Gastrocnemius medialis (tissue), 4 donors: Measurements from ENCODE around the gene PIP4K2C. TPM values are rescaled to one million over a fixed set of nuclear protein-coding genes. Genes with fewer than 3 reads are reported as not detected.

Experiments used
- ATAC-seq, 2 donors: fragments of 150-250 bp; one replicate each; pipeline ENCODE4 v1.9.1; 2016
- DNase-seq, 2 donors: peaks; one replicate each; pipeline ENCODE4 v3.0.0-alpha.2; 2019
- H3K27ac ChIP-seq, 4 donors: fragments of 200-600 bp; sonication (generic); 1 replicate in 1 of 4; 2 replicates in 3 of 4; pipeline ENCODE4 v1.5.1; 2016 to 2018; ENCODE audit warnings: mild to moderate bottlenecking in 2 of 4, moderate library complexity in 1 of 4
- H3K27me3 ChIP-seq, 3 donors: fragments of 200-600 bp; sonication (generic) in 2 of 3; 1 replicate in 1 of 3; 2 replicates in 2 of 3; pipeline versions ENCODE4 v1.5.1 to v1.6.0; 2016 to 2019; ENCODE audit warnings: mild to moderate bottlenecking in 1 of 3, moderate library complexity in 1 of 3
- H3K36me3 ChIP-seq, 2 donors: fragments of 200-600 bp; sonication (generic) in 1 of 2; one replicate each; pipeline ENCODE4 v1.5.1; 2017 to 2018
- H3K4me1 ChIP-seq, 2 donors: fragments of 200-600 bp; sonication (generic) in 1 of 2; one replicate each; pipeline ENCODE4 v1.5.1; 2016 to 2017; ENCODE audit warnings: mild to moderate bottlenecking in 2 of 2
- H3K4me3 ChIP-seq, 4 donors: fragments of 200-600 bp; sonication (generic) in 3 of 4; 1 replicate in 1 of 4; 2 replicates in 3 of 4; pipeline ENCODE4 v1.5.1; 2016 to 2019; ENCODE audit warnings: mild to moderate bottlenecking in 2 of 4
- H3K9me3 ChIP-seq, 3 donors: fragments of 200-600 bp; sonication (generic) in 2 of 3; 1 replicate in 1 of 3; 2 replicates in 2 of 3; pipeline ENCODE4 v1.5.1; 2016 to 2019
- CTCF ChIP-seq, 5 experiments: fragments of 450-650 bp in 3 of 5; fragments of 200-600 bp in 2 of 5; sonication (generic) in 2 of 5; IDR thresholded peaks in 4 of 5; conservative IDR thresholded peaks in 1 of 5; 1 replicate in 4 of 5; 2 replicates in 1 of 5; pipeline ENCODE4 v1.5.1; 2016 to 2019; ENCODE audit warnings: antibody characterized with exemption in 5 of 5, mild to moderate bottlenecking in 3 of 5, moderate library complexity in 3 of 5
- POLR2A ChIP-seq, 2 donors: fragments of 450-650 bp; IDR thresholded peaks; one replicate each; pipeline ENCODE4 v1.6.1; 2017; ENCODE audit warnings: antibody characterized with exemption in 2 of 2, mild to moderate bottlenecking in 2 of 2, moderate library complexity in 2 of 2
- in situ Hi-C, 4 donors: fragments of 200-750 bp; cut with MboI; loops; one replicate each; pipeline versions ENCODE4 v1.15.0 to v1.8.0; 2017; ENCODE audit warnings: low sequenced_read_pairs in 4 of 4
- intact Hi-C: fragments of 100-400 bp; cut with DNase I; formaldehyde crosslinking; loops from one replicate; pipeline ENCODE4 v1.15.1; 2023; ENCODE audit warnings: low total_unique reads
- total RNA-seq, 4 donors: library from RNA; depleted of rRNA; stranded (reverse); fragments of >200 nt; gene quantifications; one replicate each; pipeline versions ENCODE4 v1.1.0 to v1.2.3, GENCODE V29; 2016

PIP4K2C gene
- total RNA-seq, 4 donors from 2014 or later, result 11.2 to 22.0 (median 14.6) TPM

- in situ Hi-C loops, result no loop called here
- ATAC-seq (no peak), DNase-seq (no peak)
- H3K4me1 ChIP-seq, result peaks cover 0 to 18% of the 10 kb centered on the region in 2 donors
- intact Hi-C loops, result no loop called here
- H3K4me3 ChIP-seq, result peak overlapping the region; percentile 54 to 65 (median 60)
- peaks cover 21 to 61% (median 42%) of the 10 kb centered on the region in 3 donors for H3K27me3 ChIP-seq
- no peaks in the 10 kb centered on the region for H3K9me3 ChIP-seq
- H3K36me3 ChIP-seq, result no peaks in the 10 kb centered on the region
- peak overlapping the region; percentile 58 to 76 (median 72) for H3K27ac ChIP-seq
- no peak for TF ChIP-seq CTCF (IDR thresholded peaks at IDR 0.05 in 4 of 5, conservative IDR thresholded peaks at IDR 0.05 in 1 of 5)
- no peak for TF ChIP-seq POLR2A (IDR thresholded peaks at IDR 0.05)
Observed at GRCh38 chr12:57611827-57612710, 21.1 kb downstream of the PIP4K2C start.

GRCh38 chr12:57612711-57613426, 21.9 kb downstream of the PIP4K2C start:
- intact Hi-C loops, result no loop called here

GRCh38 chr12:57613427-57614109, 22.6 kb downstream of the PIP4K2C start:
- H3K27me3 ChIP-seq, result peaks cover 27 to 59% (median 39%) of the 10 kb centered on the region in 3 donors
- H3K4me3 ChIP-seq, result no peak overlapping the region
- H3K36me3 ChIP-seq, result no peaks in the 10 kb centered on the region
- TF ChIP-seq CTCF (IDR thresholded peaks at IDR 0.05 in 4 of 5, conservative IDR thresholded peaks at IDR 0.05 in 1 of 5) (no peak), POLR2A (IDR thresholded peaks at IDR 0.05) (no peak)
- no peak for DNase-seq
- in situ Hi-C loops, result no loop called here
- H3K4me1 ChIP-seq, result peaks cover 0 to 18% of the 10 kb centered on the region in 2 donors
- no peaks in the 10 kb centered on the region for H3K9me3 ChIP-seq
- no peak overlapping the region for H3K27ac ChIP-seq
- ATAC-seq, result no peak
- intact Hi-C loops, result no loop called here

More at GRCh38 chr12:57612711-57613426, 21.9 kb downstream of the PIP4K2C start:
- Histone ChIP-seq H3K4me1 (peaks cover 0 to 18% of the 10 kb centered on the region in 2 donors), H3K27ac (peak overlapping the region in 1 of 4 donors; percentile 69), H3K36me3 (no peaks in the 10 kb centered on the region), H3K4me3 (no peak overlapping the region), H3K9me3 (no peaks in the 10 kb centered on the region), H3K27me3 (peaks cover 26 to 57% (median 39%) of the 10 kb centered on the region in 3 donors)
- ATAC-seq (no peak), DNase-seq (no peak)
- in situ Hi-C loops, result no loop called here
- TF ChIP-seq POLR2A (IDR thresholded peaks at IDR 0.05) (no peak), CTCF (IDR thresholded peaks at IDR 0.05 in 4 of 5, conservative IDR thresholded peaks at IDR 0.05 in 1 of 5) (no peak)

GRCh38 chr12:57614178-57614947, 23.4 kb downstream of the PIP4K2C start:
- ATAC-seq, result no peak
- in situ Hi-C loops (no loop called here), intact Hi-C loops (no loop called here)
- Histone ChIP-seq H3K9me3 (no peaks in the 10 kb centered on the region), H3K4me3 (no peak overlapping the region), H3K36me3 (no peaks in the 10 kb centered on the region), H3K4me1 (peaks cover 0 to 18% of the 10 kb centered on the region in 2 donors), H3K27me3 (peaks cover 33 to 64% (median 44%) of the 10 kb centered on the region in 3 donors), H3K27ac (no peak overlapping the region)
- no peak for DNase-seq
- TF ChIP-seq CTCF (IDR thresholded peaks at IDR 0.05 in 4 of 5, conservative IDR thresholded peaks at IDR 0.05 in 1 of 5) (no peak), POLR2A (IDR thresholded peaks at IDR 0.05) (no peak)
